GM21360 (cell line): ENCODE measurements around the gene TRPC6.
"Not testable (repeated sequence)": the region's sequence is repeated elsewhere in the genome, so short reads cannot be mapped to it uniquely, and the experiment has no call there.

ENCODE experiments used
- ATAC-seq: cut with Tn5 transposase; IDR thresholded peaks from one replicate; pipeline ENCODE4 v1.9.1; 2021; ENCODE audit warnings: mild to moderate bottlenecking, moderate library complexity; ENCODE audit not compliant: unreplicated experiment

Gene TRPC6

DNA sequence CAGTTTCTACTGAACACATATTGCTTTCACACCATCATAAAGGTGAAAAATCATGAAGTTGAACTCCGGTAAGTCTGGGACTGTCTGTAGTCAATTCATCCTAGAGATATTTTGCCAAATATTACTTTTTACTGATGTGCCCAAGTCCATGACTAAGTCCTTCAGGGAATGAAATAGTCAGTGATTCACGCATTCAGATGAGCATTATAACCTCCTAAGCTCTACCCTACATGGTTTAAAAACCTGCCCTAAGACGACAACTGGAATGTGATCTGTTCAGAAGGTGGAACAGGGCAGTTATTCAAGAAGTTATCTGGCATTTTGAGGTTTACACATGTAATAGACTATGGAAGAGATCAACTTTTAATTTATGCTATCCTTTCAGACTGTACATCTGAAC lies 125.6 kb downstream of the TRPC6 start:
- ATAC-seq, result no peak

DNA sequence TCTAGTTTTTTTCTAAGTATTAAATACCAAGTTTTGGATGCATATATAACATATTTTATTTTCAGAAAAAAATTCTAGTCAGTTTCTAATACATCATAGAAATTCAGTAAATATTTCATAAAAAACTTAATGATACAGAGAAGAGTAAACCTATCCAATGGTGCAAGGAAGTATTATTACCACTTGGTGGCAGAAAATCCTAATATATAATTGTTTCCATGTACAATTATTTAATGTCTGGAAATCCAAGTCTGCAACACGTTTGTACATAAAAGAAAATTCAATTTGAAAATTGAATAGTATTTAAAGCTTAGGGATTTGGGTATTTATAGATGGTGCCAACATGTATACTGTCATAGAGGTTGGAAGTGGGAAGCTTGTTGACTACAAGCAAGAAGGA lies 127.0 kb downstream of the TRPC6 start:
- no peak for ATAC-seq

DNA sequence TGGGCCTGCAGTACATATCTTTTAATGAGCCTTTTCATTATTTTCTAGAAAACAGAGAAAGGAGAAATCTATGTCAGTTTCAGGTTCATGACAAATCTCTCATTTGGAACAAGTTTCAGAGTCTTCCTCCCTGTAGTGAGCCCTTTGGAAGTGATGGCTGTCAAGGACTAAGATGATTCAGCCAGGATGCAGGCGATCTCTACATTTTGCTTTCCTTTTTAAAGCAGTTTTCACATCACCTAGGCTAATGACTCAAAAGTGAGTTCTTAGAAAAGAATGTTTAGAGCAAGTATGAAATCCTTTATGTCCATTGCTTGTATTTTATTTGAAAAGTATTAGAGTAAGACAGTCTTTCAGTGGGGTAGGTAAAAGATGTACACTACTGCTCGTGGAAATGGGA lies 130.1 kb downstream of the TRPC6 start:
- no peak for ATAC-seq

DNA sequence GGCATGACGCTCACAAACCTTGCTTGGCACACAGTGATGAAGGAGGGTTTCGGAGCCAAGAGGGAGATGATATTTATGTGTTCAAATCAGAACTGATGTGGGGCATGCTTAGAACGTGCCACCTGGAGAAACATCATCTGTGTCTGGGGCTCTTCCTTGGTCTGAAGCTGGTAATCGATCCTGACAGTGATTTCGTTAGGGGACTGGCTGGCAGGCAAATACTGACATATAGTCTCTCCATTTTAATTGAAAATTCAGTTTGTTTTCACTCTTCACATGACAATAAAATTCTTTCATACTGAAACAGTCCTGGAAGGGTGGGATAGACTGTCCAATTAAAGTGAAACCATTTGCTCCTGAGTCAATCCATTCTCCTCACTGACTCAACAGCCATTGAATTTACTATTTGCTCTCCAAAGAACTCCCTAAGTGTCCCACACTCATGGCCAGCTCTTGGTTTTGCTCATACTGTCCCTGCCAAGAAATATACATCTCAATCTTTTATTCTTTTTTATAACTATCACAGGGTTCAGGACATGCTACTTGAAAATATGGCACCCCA lies 134.8 kb downstream of the TRPC6 start:
- no peak for ATAC-seq

DNA sequence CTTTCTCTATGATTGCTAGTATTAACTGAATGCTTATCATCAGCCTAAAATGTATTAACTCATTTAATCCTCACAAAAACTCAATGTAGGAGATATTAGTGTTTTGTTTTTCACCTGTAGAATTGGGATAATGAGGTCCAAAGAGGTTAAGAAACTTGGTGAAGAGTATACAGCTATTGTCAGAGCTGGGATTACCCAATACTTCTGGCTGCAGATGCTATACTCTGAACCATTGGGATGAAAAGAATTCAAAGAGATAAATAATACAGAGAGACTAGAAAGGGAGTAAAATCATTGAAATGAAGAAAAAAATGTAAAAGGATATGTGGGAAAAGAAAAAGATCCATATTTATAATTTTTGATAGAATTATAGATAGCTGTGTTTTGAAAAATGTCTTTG lies 137.1 kb downstream of the TRPC6 start:
- no peak for ATAC-seq

DNA sequence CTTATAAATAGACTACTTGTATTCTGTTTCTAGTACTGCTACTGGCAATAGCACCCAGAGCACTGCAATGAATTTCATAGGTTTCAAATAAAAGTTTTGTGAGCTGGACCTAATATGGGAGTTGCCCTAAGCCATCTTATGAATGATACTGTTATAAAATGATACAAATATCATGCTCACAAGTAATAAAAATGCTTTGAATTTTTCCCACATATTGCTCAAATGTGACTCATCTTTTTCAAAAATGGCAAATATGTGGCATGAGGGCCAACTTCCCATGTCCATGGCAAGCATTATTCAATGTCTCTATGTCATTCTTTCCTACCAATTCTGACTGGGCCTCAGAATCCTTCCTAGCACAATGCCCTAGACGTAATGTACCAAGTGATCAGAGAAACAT lies 137.6 kb downstream of the TRPC6 start:
- ATAC-seq, result no peak

DNA sequence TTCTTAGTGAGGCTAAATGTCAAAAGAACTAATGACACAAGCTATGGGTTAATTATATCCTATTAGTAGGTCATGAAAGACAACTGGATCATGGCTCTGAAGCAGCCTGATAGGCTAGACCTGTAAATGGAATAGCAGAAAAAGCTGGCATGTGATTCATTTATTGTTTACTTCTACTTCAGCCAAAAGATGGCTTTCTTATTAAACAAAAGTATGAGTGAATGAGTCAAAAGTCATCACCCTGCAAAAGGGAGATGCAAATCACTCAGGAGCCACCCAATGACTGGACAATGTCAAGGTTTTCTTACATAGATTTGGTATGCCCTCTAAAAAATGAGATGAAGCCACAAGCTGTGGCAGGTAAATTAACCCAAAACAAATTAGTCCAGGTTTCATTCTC lies 138.0 kb downstream of the TRPC6 start:
- no peak for ATAC-seq

DNA sequence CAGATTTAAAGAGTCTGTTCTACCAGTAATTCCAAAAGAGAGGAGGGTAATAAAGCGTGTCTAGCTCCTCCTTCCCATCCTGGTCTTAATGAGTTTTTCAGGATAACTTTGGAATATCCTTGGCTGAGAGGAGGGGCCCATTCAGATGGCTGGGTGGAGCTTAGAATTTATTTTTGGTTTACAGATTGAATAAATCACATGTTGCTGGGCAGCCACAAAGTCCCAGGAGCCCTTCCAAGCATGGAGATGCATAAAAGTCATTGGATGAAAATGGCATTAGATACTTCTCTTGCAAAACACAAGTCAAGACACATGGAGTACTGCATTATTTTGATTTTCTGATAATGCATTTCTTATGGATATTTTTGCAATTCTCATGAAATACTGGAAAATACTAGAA lies 139.0 kb downstream of the TRPC6 start:
- ATAC-seq, result no peak

DNA sequence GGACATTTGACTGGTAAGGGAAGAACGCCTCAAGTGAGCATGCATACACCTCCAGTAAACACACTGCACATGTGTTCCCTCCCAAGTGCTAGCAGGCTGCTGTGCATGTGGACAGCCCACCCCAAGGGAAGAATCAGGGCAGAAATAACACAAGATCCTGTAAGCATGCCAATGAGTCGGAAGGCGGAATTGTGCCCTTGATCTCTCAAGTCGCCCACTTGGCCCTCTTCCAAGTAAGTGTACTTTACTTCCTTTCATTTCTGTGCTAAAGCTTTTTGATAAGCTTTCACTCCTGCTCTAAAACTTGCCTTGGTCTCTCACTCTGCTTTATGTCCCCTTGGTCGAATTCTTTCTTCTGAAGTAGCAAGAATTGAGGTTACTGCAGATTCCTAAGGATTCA lies 139.6 kb downstream of the TRPC6 start:
- no peak for ATAC-seq

DNA sequence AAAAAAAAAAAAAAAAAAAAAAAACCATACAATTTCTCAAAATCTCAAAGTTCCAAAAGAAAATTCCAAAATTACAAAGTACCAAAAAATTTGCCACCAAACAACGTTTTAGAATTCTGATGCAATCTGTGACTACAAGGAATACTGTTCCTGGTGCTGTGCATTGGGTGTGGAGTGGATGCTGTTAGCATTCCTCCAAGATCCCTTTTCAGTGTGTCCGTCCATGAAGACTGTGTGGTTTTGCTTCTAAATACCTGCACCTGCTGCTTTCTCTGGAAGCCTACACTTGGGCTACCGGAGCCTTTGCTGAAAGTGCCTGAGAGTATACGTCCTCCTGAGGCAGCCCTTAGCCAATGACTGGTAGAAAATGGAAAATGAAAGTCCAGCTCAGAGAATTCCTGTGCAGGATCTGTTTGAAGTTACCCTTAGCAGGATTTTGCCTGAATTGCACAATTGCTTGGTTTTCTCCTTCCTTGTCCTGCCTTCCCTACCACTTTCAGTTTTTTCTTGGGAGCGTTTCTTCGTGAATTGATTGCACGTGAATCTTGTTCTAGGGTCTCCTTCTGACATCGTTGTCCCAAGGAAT lies 140.8 kb downstream of the TRPC6 start:
- no peak for ATAC-seq

DNA sequence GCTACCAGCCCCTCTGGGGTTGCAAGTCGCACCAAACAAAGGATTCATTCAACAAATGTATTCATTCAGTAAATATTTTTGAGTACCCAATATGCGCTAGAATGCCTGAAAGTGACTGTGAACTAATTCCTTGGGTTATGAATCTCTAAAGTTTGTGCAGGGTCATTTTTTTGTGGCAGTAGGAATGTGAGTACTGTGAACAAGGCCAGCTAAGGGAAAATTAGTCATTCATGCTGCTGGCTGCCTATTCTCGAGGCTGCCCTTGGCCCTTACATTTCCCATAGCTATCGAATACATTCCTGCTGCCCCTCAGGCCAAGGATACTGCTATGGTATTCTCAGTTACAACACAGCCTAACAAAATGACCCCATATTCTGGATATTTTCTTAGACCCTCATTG lies 141.6 kb downstream of the TRPC6 start:
- no peak for ATAC-seq

DNA sequence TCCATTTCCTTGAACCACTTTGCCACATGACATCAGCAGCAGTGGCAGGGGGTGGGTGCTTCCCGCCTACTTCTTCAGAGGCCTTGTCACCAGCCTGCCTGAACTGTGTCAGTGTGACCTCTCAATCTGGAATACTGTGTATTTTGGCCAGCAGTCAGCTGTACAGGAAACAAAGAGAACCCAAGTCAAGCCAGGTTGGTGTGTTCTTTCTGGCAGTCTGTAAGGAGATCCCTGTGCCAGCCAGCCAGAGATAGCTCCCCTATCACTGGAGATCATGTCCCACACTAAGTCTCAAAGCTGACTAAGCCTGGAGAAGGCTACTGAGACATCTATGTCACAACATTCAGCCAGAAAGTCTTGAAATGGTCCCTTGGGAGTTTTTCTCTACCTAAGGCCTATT lies 142.1 kb downstream of the TRPC6 start:
- no peak for ATAC-seq

DNA sequence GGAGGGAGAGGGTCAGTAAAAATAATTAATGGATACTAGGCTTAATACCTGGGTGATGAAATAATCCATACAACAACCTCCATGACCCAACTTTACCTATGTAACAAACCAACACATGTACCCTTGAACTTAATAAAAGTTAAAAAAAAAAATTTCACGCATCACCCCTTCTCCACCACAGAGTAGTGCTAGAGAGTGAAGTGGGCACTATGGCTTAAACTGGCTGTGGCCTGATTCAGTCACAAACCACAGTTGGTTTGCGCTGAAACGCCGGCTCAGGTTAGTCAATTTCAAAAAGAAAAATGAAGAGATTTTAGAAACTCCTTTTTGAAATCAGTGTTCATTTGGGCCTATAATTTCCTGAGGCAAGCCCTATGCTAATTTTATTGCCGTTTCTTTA lies 144.3 kb downstream of the TRPC6 start:
- no peak for ATAC-seq

DNA sequence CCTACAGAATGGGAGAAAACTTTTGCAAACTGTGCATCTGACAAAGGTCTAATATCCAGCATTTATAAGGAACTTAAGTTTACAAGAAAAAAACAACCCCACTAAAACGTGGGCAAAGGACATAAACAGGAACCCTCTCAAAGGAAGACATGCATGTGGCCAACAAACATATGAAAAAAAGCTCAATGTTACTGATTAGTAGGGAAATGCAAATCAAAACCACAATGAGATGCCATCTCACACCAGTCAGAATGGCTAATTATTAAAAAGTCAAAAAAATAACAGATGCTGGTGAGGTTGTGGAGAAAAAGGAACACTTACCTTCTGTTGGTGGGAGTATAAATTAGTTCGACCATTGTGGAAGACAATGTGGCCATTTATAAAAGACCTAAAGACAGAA lies 145.1 kb downstream of the TRPC6 start:
- not testable (repeated sequence) for ATAC-seq

DNA sequence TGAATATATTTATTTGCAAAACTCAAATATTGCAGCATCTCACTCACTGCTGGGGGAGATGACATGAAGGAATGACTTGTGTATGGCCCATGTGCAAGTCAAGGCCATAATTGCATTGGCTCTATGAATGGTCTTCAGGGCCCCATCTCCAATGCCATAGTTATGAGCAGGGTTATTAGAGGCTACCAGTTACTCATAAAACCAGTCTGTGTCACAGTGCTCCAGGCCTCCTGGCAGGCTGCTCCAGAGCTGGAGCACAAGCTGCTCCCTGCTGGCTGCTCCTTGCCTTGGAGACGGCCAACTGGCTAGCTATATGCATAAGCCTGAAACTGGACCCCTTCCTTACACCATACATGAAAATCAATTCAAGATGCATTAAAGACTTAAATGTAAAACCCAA lies 145.7 kb downstream of the TRPC6 start:
- no peak for ATAC-seq

DNA sequence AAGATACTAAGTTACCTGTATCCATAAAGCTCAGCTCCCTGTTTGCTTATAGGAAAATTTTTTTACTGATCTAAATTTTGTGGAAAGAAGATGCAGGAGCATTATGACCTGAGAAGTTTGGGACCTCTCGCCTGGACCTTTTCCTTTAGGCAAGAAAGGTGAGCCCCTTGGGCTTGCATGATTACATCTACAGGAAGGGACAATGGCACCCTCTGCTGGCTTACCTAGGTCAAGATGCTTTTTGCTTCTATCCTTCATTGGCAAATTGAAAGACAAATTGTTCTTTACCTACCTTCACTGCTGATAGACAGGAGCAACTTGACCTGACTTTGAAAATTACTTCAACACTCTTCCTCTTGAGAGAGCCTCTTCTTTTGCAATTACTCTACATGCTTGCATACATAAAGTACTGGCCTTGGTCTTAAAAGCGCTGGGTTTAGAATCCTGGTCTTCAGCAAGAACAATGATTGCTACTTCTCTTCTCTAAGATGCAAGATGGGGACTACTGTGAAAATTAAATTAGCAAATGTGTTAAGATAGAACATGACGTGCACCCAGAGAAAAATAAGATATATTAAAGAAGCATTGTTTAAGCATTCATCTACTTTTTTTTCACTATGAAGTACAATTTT lies 147.2 kb downstream of the TRPC6 start:
- ATAC-seq, result no peak

DNA sequence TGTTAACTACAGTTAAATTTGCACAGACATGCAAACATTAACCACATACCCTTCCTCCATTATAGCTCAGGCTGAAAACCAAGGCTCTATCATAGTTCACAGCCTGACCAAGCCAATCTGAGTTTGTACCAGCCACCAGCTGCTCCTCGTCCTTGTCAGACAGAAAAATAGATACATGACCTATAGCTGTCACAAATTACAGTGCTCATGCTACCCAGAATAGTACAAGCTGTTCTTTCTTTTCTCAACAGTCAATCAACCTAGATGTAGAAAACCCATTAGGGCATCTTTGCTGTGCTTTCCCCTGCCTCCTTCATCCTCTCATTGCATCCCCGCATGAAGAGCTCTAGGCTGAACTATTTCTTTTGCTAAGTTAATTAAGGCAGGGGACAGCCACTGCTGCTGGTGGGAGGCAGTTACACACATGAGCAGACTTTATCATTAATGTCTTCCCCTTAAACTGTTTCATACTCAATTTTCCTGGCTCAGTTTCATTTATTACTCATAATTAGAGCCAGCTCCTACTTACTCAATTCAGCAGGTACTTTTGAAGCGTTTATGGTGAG lies 148.3 kb downstream of the TRPC6 start:
- ATAC-seq, result no peak

DNA sequence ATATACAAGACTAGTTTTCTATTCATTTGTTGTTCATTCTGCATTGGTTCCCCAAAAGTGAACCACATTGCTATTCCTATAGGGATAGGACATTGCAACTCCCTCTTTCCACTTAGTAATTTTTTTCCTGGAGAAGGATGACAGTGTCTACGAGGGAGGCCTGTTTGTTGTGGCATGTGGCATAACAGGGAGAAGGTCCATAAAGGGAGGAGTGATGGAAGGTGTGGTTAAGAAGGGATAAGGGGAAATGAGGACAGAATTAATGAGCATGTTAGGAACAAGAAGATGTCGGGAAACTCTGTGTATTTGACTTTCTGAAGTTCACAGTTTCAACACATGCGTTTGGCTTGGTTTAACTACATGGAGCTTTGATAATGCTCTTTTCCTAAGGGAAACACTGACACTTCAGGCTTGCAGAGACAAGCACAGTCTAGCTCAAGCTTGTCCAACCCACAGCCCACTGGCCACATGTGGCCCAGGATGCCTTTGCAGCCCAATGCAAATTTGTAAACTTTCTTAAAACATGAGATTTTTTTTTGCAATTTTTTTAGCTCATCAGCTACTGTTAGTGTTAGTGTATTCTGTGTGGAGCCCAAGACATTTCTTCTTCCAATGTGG lies 149.7 kb downstream of the TRPC6 start:
- no peak for ATAC-seq

DNA sequence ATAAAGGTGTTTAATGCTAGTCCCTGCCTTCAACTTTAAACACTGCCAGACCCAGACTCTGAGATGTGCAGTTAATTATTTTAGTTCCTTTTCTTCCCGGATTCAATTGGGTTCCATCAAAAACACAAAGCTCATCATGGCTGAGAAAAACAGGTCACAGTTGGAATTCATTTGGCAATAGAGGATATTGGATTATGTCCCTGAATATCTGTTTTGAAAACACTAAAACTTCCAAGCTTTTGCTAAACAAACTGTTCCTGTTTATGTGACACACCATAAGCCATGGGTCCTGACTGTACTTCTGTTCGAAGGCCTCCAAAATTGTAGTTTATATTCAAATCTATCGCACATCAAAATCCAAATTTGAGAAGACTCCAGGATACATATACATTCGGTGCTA lies 150.7 kb downstream of the TRPC6 start:
- no peak for ATAC-seq

DNA sequence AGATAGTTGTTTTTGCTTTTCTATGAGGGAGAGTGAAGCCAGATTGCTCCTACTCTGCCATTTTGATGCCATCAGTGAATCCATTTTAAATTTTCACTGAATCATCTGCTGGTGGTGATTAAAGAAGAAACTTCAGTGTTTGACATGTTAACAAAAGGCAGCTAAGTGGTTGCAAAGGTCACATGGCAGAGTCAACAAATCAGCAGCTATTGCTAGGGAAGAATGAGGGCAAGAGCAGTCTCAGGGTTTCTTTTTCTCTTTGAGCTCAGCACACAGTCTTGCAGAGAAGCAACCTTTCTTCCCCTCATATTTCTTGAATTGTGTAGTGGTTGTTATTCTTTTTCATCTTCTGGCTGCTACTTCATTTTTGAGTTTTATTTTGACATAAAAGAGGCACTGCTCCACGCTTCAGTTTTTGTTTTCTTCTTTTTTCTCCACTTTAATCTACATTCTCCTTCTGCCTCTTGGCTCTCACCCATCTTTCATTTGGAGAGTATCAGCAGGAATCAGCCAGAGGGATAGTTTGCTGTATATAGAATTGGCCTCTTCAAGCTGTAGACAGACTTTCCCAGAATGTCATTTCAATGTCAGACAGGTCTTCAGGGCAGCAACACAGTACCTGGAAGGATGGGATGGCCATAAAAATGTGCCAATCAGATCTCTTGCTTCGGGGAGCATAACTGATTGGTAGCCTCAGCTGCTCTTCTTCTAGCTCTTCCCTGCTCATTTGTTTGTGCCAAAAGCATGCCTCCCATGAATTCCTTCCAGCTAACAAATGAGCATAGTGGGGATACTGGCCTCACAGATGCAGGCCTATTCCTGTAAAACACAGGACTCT lies 153.9 kb downstream of the TRPC6 start:
- no peak for ATAC-seq

DNA sequence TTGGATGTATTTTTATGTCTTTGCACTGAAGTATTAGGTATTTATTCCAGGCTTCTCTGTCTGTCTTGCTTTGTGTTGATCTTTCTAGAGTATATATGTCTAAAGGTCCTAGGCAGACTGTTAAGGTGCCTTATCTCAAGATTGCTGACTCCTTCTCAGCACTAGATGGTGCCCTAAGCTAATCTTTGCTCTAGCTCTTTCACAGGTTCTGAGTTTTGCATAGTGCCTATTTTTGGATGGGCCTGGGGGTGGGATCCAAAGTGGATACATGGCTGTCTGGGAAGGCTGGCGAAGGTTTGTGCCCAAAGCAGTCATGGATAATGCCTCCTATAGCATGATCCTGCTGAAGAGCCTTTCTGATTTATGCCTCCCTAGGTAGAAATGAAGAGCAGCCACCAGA lies 154.9 kb downstream of the TRPC6 start:
- peak; percentile 55 for ATAC-seq
